CD4-positive, alpha-beta T cell treated with Interleukin-10 for 1 hour (primary cell): ENCODE data around the gene METRN.

Experiments
- DNase-seq: peaks from one replicate; pipeline ENCODE4 v3.0.0-alpha.2; 2020

The METRN gene

DNA sequence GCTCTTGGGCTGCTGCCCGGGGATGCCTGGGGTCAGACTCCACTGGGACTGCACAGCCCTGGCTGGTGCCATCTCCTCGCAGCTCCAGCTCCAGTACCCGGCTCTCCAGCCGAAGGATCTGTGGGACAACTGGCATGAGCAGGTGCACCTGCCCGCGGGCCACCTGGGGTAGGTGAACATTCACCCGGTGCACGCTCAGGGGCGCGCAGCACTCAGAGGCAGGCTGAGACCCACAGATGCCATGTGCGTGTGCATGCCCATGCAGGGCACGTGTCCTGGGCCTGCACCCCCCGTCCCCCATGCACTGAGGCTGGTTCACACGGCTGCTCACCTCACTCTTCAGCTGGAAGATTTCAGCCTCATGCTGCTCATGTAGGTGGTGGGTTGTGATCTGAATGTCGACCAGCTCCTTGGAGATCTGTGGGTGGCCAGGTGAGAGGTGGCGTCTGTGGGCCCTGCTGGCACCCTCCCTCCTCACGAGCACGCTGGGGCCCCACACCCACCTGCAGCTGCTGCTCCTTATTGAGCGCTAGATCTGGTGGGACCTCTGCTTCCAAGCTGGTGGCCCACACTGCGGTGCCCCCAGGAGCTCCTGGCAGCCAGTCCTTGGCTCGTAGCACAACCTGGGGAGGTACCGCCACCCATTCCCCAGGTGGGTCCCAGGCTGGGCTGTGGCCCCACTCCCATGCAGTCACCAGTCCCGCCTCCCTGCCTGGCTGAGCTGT lies 10.7 kb downstream of the METRN start:
- DNase-seq: no peak

DNA sequence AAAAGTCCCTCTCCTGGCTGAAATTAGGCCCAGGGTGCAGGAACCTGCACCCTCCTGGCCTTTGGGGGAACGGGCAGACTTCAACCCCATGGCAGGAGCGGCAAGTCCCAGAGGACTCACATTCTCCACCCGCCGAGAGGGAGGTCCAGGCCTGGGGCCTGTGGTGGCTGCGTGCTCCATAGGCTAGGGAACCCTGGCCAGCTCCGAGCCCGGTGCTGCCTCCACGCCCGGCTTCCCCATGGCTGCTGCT lies 11.2 kb downstream of the METRN start:
- no peak for DNase-seq

DNA sequence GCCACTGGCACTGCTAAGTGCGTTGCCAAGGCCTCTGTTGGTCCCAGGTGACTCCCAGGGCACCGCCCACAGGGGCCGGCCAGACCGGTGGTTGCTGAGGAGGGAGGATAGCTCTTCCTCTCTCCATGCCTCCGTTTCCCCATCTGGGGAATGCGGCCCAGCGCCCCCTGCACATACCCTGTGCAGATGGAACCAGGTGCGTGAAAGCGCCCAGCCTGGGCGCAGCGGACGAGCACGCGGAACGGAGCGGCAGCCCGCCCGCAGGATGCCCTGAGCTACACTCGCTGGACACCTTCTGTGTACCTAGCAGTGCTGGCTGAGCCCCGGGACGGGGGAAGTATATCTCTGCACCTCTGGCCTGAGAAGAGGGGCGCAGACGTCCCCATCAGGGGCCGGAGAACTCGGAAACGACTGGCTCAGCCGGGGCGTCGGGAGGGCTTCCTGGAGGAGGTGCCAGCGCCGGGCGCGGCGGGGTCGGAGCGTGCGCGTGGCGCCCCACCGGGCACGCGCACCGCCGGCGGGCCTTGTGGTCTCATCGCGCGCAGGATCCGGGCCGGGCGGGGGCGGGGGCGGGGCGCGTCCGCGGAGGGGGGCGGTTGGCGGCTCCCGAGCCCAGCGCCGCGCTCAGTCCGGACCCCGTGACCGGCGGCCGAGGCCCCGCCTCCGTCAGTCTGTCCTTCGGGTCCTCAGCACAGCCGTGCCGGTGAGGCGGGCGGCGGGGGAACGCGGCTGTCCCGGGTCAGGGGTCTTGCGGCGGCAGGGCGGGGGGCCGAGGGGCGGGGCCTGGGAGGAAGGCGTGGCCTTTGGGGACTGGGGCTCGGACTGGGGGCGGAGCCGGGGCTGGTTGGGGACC lies 11.7 kb downstream of the METRN start, which contains the start of the genes CCDC78 and HAGHL:
TSS of gene CCDC78 (minus strand) at position 6 of the 853 bp plus-strand sequence. CDS start 76 bp downstream, outside the sequence.
TSS of gene HAGHL (plus strand) at position 669 of the 853 bp plus-strand sequence. CDS start 404 bp downstream, outside the sequence.
- peak; percentile 74 for DNase-seq

DNA sequence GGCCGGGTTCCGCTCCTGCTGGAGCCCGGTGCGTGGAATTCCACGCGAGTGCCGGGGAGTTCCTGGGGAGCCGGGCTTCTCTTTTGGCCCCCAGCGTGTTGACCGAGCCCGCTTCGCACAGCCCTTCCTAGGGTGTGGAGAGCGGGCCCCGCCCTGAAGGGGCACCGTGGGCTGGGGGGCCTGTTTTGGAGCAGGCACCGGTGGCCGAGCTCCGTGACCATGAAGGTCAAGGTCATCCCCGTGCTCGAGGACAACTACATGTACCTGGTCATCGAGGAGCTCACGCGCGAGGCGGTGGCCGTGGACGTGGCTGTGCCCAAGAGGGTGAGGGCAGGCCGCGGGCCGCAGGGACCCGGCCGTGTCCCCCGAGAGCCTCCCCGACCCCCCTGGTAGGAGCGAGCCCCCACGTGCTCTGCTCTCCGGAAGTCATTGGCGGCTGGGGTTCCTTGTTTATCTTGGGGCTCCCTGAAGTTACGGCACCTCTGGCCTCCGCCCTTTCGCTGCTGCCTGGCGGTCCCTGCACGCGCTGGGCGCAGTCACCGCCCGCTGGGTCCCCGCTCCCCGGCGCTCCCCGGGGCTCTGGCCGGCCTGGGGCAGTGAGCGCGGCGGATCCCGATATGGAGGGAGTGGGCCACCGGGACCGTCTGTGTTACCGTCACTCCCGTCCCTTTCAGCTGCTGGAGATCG lies 12.5 kb downstream of the METRN start:
- no peak for DNase-seq

DNA sequence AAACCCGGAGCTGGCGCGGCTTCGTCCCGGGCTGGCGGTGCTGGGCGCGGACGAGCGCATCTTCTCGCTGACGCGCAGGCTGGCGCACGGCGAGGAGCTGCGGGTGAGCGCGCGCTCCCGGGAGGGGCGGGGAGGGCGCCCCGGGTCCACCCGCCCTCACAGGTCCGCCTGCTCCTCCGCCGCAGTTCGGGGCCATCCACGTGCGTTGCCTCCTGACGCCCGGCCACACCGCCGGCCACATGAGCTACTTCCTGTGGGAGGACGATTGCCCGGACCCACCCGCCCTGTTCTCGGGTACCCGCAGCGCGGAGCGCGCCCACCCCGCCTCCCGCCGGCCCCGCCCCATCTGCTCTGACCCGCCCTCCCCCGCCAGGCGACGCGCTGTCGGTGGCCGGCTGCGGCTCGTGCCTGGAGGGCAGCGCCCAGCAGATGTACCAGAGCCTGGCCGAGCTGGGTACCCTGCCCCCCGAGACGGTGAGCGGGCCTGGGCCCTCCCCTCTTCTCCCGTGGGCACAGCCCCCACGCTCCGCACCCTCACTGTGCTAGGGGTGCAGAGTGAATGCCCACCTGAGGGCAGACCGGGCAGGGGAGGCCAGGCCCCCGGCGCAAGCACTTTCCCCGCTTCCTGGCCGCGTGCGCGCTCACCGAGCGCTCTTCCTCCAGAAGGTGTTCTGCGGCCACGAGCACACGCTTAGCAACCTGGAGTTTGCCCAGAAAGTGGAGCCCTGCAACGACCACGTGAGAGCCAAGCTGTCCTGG lies 13.4 kb downstream of the METRN start:
- DNase-seq: peak; percentile 75

DNA sequence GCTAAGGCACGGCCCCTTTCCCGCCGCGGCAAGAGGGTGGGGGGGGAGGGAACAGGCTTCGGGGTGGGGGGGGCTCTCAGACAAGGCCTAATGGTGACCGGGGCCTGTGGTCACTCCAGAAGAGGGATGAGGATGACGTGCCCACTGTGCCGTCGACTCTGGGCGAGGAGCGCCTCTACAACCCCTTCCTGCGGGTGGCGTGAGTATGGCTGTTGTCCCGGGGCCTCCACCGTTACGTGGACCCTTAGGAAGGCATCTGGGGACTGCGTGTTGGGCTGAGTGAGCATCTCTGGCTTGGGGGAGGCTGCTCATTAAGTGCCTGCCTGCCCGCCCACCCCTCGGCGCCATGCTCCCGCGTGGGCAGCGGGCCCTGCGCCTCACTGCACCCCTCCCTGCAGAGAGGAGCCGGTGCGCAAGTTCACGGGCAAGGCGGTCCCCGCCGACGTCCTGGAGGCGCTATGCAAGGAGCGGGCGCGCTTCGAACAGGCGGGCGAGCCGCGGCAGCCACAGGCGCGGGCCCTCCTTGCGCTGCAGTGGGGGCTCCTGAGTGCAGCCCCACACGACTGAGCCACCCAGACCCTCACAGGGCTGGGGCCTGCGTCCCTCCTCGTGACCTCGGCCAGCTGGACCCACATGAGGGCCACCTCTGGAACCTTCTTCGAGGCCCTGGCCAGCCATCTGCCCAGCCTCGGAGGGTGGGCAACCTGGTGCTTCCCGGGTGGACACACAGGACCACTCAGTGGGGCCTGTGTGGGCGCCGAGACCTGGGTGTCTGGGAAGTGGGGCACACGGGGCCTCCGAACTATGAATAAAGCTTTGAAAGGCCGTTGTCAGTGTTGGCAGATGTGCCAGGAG lies 14.2 kb downstream of the METRN start:
- DNase-seq: no peak

DNA sequence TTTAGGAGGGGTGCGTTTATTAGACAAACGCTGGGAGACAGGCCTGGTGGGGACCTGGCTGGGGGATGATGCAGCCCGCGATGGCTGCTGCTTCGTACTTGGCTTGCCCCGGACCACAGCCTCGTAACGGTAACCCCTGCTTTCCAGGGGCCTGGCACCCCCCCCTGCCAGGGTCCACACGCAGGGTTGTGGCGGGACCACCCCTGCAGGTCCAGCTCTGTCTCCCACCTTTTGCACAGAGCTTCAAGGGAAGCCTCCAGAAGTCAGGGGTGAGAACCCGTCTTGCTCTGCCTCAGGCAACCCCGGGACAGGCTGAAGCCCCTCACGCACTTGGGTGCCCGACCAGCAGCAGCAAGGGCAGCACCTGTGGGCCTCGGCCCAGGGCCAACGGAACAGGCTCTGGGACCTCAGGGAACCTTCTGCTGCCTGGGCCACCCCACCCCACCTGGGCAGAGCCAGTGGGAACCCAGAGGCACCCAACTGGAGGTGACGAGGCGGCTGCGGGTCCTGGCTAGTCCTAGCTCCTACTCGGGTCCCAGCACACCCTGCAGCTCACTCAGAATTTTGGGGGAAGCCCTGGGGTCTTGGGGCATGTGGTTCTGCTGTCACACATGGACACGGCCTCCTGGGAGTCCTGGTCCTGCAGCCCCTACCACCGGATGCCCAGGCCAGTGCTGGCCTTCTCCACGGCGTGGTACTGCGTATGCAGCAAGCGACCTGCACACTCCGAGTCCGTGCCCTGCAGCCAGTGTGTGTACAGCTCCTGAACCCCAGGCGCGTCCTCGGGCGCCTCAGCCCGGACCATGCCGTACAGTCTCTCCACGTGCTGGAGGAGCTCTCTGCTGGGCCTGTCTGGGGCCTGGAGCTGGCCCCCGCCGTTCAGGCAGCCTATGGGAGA lies 15.1 kb downstream of the METRN start:
- no peak for DNase-seq

DNA sequence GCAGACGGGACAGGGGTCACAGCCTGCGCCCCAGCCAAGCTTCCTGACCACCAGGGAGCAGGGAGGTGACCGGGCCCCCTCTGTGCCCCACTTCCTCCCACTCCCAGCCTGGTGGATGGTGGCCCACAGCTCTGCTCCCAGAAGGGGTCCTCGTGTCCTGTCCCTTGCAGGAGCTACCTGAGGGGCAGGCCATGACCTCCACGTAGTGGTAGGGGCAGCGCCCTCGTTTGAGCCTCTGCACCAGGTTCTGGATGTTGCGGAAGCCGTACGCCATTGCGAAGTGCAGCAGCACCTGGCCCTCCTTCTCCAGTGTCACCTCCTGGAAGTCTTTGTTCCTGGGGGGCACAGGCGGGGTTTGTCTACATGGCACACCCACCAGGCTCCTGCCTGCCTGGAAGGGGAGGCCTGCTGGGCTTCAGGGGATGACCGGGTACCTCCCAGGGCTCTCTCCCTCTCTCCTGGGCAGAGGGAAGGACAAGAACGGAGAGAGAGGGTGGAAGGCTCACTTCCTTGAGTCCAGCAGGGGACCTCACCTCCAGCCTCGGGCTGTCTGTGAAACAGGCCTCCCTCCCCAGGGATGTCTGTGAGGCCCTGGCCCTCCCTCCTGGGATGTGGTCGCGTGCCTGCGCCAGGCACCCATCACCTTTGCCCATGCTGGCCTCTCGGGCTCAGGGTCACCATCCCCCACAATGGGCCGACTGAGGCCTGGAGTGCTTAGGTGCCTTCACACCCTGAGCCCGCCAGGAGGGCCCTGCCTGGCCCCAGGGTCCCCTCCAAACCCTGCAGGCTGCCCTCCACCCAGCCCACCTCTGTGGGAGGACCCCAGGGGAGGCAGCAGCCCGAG lies 16.0 kb downstream of the METRN start:
- no peak for DNase-seq

DNA sequence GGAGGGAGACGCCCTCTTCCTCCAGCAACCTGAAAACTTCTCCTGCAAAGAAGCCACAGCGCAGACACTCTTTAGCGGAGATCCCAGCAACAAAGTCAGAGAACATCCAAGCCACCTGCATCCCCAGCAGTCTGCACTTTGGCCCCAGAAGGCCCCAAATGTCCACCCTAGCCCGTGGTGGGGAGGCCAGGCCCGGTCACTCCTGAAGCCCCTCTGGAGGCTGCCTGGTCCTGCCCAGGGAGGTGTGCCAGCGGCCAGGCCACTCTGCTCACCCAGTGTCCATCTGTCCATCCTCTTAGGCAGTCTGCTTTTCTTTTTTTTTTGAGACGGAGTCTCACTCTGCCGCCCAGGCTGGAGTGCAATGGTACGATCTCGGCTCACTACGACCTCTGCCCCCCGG lies 17.4 kb downstream of the METRN start:
- DNase-seq: no peak

DNA sequence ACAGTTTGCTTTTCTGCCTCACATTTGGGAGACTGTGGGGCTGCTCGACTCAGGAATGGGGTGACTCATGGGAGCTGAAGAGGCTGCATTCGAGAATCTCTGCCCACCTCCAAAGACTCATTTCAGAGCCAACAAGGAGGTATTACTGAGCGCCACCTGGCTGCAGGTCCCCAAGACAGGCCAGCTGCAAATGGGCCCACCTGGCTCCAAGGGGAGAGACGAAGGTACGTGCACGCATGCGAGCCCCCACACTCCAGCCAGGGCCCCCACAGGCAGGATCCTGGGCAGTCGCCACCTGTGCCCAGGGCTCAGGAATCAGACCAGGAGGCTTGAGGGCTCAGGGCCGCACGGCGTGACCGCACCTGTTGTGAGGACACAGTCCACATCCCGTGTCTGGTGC lies 18.0 kb downstream of the METRN start:
- no peak for DNase-seq

DNA sequence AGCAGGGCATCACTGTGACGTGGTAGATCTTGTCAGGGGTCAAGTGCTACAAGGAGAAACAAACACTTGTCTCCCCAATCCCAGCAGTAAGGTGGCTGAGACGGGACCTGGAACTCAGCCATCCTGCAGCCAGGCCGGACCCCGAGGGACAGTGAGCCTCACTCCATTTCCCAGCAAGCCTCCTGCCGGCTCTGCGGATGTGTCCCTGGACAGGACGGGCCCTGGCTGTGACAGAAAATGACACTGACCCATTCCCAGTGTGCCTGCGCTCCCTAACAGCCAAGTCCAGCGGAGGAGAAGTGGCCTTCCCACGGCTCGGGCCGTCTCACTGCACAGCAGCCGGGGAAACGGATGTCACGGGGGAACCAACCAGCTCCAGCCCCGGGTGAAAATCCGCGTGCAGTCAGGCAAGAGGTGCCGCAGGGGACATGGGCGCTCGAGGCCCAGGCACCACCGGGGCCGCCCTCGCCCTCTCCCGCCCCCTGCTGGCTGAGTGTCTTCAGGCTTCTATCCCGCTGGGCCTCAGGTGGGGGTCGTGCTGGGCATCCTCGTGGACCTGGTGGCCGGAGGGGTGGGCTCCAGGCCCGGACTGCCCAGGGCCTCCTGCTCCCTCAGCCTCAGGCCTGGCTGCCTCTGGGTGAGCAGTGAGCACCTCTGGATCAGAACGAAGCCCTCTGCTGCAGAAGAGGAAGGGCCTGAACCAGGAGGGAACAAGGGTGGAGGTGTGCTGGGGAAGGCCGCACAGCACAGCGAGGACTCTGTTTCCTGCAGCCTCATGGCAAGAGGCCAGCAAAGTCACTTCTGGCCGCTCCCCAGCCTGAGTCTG lies 18.7 kb downstream of the METRN start:
- no peak for DNase-seq

DNA sequence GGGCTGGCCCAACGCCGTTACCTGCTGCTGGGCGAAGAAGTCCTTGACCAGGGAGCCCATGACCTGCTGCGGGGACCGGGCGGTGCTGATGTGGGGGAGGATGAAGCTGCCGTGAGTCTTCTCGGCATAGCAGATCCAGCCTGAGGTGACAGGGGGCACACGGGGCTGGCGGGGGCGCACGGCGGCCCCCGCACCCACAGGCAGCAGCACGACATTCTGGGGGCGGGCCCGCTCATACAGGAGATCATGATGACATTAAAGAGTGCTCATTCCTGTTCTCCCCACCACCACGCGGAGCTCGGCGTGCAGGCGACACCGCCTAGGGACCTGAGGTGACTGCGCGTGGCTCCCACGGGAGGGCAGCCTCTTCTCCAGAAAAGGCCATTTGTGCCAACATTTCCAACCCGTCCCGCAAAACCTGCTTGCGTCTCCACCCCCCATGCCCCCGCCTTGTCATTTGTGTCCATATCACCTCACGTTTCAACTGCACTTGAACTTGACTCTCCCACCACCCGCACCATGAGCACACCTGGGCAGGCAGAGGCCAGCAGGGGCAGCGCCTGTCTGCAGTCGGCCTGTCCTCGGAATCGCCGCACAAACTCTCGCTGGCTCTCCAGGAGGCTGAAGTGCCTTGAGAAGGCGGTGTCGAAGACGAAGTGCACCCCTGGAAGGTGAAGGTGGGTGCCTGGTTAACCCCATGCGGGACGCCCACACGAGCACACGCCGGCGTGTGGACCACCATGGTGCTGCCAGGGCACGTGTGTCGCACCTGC lies 19.5 kb downstream of the METRN start:
- no peak for DNase-seq

DNA sequence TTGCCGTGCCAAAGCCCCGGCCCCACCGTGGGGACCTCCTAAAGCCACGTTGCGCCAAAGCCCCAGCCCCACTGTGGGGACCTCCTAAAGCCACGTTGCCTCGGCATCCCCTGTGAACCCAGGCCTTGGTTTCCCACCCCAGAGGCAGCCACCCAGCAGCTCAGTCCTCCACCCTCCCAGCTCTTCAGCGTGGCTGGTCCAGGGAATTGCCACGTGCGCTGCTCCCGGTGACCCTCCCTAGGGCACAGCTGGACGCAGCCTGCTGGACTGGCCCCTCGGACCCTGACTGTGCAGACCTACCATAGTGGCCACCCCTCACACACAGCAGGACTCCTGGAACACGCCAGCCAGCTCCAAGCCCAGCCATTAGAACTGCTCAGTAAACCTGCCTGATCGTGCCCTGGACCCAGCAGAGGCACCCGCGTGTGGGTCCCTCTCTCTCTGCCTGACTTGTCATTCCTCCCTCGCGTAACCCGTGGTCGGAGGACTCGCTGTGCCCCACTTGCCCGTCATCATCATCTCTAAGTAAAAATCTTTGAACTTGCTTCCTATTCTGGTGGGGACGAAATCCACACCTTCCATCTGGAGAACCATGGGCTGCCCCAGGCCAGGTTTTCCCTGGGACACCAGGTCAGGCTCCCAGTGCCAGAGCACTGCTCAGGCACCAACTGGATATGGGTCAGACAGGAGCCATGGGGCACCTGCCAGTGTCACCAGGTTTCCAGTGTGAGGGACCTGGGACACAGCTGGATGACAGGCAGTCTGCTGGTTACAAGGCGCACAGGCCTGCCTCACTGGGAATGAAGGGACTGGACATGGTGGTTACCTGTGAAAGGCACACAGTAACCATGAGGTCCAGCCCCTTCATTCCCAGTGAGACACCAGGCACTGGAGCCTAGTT lies 20.3 kb downstream of the METRN start:
- no peak for DNase-seq

DNA sequence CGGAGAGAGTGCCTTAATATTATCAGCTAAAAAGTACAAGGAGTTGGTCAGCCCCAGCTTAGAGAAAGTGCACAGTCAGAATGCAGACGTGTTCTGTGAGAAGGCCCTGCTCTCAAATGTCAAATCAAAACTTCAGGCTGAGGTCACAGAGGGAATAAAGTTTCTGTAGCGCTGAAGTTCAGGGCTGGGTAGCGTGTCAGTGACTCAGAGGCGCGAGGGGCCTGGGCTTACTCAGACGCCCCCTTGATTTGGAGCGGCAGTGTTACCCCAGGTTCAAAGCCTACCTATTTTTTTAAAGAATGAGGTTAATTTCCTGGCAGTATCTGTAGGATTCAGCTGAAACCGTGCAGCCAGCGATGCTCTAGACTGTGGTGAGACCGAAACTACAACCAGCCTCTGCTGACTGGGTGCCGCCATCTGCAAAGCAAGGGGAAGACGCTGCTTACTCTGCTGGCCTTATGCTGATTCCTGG lies 21.1 kb downstream of the METRN start:
- DNase-seq: no peak

DNA sequence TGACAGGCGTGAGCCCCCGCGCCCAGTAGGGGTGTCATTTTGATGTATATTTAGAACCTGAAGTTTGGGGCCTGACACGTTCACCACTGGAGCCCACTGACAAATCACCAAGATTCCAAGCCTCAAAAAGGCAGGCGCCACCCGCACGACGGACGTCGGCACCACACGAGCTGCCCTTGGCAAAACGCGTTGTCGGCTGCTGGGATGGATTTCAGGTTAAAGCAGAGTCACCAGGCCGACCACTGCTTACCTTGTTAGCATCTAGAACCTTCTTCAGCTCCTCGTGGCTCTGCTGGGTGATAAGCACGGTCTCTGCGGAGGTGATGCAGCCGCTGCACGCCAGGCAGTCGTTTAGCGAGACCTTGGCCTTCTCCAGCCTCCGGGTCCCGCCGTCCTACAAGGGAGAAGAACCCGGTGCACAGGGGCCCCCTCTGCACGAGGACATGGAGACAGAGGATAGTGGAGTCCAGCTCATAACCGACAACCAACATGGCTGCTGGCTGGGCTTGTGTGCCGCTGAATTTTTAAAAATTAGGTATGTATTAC lies 22.1 kb downstream of the METRN start:
- no peak for DNase-seq
